Stimulated activated CD4-positive, alpha-beta T cell treated with anti-CD3 and anti-CD28 coated beads, Interleukin-4, amount 100 ng/mL, for 24 hours (primary cell): ENCODE measurements around the gene DHRSX.
"Not testable (repeated sequence)": the region's sequence is repeated elsewhere in the genome, so short reads cannot be mapped to it uniquely, and the experiment has no call there.

Source experiments
- DNase-seq: peaks from one replicate; pipeline ENCODE4 v3.0.0-alpha.2; 2020

The DHRSX gene

GRCh38 chrX:2342874-2343273 lies 157.9 kb downstream of the DHRSX start:
- no peak for DNase-seq

DNA sequence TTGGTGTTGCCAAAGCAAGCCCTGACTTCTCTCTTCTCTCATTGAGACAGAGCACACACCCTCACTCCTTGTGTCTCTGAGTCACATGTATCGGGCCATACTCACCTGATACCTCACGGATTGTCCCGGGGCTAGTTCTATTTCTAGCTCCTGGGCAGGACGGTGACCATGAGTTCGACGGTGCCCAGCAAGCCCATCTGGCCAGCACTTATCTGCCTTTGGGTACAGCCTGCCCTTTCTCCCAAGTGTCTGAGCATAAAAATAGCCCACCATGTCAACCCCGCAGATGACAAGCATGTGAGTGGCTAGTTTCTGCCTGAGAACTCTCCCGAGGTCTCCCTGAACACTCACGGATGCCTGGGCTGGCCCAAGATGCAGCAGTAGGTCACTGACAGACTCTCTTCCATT lies 158.5 kb downstream of the DHRSX start:
- no peak for DNase-seq

GRCh38 chrX:2340991-2341390 lies 159.8 kb downstream of the DHRSX start:
- no peak for DNase-seq

GRCh38 chrX:2336181-2336580 lies 164.6 kb downstream of the DHRSX start:
- DNase-seq, result no peak

DNA sequence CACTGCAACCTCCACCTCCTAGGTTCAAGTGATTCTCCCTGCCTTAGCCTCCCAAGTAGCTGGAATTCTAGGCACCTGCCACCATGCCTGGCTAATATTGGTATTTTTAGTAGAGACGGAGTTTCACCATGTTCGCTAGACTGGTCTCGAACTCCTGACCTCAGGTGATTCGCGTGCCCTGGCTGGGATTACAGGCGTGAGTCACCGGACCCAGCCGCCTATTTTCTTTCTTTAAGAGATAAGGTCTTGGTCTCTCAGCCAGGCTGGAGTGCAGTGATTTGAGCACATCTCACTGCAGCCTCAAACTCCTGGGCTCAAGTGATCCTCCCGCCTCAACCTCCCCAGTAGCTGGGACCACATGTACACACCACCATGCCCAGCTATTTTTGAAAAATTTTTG lies 166.5 kb downstream of the DHRSX start:
- no peak for DNase-seq

GRCh38 chrX:2332252-2332651 lies 168.5 kb downstream of the DHRSX start:
- DNase-seq, result no peak

DNA sequence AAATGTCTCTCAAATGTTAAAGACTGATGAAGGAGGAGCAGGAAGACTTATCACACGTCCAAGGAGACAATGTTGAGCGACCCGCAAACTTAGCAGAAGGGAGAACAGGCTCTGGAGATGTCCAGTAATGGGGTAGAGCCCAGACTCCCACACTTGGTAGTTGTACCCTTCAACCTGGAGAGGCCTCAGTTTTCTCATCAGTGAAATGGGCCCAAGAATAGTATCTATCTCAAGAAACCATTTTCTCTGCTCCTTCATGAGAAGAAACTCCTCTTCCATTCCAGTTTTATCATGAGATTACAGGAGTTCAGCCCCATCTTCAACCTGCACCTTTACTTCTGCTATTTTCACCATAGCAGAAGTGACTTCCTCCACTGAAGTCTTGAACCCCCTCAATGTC lies 169.9 kb downstream of the DHRSX start:
- no peak for DNase-seq

DNA sequence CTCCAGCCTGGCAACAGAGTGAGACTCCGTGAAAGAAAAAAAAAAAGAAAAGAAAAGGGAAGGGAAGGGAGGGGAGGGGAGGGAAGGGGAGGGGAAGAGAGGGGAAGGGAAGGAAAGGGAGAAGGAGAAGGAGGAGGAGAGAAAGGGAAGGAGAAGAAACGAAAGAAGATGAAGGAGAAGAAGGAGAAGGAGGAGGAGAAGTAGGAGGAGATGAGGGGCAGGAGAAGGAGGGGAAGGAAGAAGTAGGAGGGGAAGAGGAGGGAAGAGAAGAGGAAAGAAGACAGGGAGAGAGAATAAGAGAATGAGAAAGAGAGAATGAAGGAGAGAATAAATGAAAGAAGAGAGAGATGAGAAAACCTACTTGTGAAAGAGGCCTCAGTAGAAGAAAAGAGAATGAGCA lies 170.3 kb downstream of the DHRSX start:
- no peak for DNase-seq

DNA sequence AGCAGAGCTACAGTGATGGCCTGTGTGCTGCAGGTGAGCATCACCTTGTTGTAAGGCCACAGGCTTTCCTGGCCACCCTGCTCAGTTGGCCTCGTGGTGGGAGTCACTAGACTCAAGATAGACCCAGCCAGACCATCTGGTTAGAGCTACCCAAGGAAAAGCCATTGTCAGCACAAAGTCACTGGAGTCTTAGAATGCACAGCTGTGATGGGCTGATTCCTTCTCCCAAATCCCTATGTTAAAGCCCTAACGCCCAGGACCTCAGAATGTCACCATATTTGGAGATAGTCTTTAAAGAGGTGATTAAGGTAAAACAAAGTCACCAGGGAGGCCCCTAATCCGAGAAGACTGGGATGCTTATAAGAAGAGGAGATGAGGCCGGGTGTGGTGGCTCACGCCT lies 173.4 kb downstream of the DHRSX start:
- no peak for DNase-seq

GRCh38 chrX:2325076-2325784 lies 175.5 kb downstream of the DHRSX start:
- DNase-seq, result peak; percentile 36

- no peak for DNase-seq
Measured at GRCh38 chrX:2324151-2324550, 176.6 kb downstream of the DHRSX start.

GRCh38 chrX:2321411-2321810 lies 179.4 kb downstream of the DHRSX start:
- no peak for DNase-seq

GRCh38 chrX:2320580-2321327 lies 180.0 kb downstream of the DHRSX start:
- DNase-seq, result no peak

DNA sequence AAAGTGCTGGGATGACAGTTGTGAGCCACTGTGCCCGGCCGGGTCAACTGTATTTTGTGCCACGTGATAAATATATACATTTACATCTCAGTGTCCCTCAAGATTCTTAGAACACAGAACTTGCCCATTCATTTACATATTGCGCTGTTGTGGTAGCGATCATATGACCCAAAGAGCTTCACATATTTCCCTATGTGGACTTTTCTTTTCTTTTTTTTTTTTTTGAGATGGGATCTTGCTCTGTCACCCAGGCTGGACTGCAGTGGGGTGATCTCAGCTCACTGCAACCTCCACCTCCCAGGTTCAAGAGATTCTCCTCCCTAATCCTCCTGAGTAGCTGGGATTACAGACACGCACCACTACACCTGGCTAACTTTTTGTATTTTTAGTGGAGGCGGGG lies 180.7 kb downstream of the DHRSX start:
- DNase-seq, result no peak

GRCh38 chrX:2318371-2318770 lies 182.4 kb downstream of the DHRSX start:
- no peak for DNase-seq

DNA sequence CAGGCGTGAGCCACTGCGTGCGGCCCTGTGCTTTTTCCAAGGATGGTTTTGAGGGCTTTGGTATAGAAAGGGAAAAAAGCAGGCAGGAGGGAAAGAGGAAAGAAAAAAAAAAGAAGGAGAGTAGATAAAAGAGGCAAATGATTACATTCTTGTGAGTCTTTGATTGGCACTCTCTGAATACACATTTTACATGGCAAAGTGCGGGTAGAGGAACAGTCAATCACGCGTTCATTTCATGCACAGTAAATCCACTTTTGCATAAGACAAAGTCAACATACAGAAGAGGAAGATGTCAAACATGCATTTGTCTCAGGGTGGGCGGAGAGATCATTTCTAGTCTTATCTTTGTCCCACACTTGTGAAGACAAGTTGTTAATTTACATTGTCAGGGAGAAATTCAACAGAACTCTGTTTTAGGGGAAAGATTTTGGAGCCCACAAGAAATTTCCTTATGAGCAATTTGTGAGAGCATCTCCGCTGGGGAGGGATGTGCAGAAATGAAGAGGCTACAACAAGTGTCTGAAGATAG lies 183.2 kb downstream of the DHRSX start:
- DNase-seq, result no peak

GRCh38 chrX:2316534-2316933 lies 184.2 kb downstream of the DHRSX start:
- DNase-seq, result no peak

GRCh38 chrX:2315434-2315833 lies 185.3 kb downstream of the DHRSX start:
- DNase-seq, result no peak

GRCh38 chrX:2314831-2315365 lies 185.9 kb downstream of the DHRSX start:
- no peak for DNase-seq

DNA sequence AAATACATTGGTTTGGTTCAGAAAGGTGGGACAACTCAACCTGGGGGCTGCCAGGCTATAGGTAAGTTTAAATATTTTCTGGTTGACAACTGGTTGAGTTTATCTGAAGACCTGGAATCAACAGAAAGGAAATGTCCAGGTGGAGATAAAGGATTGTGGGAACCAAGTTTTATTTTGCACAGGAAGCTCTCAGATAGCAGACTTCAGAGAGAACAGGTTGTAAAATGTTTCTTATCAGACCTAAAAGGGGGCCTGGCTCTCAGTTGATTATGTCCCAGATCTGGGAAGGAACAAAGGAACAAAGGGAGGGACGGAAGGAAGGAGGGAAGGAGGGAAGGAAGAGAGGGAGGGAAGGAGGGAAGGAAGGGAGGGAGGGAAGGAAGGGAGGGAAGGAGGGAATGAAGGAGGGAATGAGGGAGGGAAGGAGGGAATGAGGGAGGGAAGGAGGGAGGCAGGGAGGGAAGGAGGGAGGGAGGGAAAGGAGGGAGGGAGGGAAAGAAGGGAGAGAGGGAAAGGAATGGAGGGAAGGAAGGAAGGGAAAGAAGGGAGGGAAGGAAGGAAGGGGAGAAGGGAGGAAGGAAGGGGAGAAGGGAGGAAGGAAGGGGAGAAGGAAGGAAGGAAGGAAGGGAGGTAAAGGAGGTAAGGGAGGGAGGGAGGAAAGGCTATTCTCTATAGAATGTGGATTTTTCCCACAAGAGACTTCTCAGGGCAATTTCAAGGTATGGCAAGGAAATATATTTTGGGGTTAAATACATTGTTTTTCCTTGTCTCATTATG lies 186.7 kb downstream of the DHRSX start:
- no peak for DNase-seq

GRCh38 chrX:2312061-2312591 lies 188.7 kb downstream of the DHRSX start:
- not testable (repeated sequence) for DNase-seq

DNA sequence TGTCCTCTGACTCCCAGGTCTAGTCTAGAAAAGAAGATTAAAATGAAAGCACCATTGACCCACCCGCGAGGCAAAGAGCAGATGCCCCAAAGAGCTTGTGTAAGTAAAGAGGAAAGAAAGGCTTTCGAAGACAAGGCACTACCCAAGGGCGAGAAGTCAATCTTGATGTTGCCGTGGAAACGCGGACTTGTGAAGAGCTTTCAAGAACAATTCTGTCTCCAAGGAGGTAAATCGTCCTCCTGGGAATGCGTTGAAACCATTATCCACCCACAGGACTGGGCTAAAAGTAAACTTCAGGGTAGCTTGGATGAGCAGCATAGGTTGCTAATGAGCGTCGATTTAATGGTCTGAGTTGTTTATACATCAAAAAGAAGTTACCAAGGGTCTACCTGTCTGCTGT lies 189.3 kb downstream of the DHRSX start:
- DNase-seq, result no peak

- no peak for DNase-seq
Measured at GRCh38 chrX:2301901-2302300, 198.9 kb downstream of the DHRSX start.
